Parathyroid adenoma (tissue), 2 donors: Measurements from ENCODE around the gene PRKCA.

Experiments
- H2AFZ ChIP-seq: fragments of 300-600 bp; sonication (generic); one replicate; pipeline ENCODE4 v1.7.0; 2017; ENCODE audit warnings: antibody characterized with exemption, mild to moderate bottlenecking
- H3K27ac ChIP-seq: fragments of 300-600 bp; sonication (generic); one replicate; pipeline ENCODE4 v1.7.0; 2017
- H3K27me3 ChIP-seq: fragments of 300-600 bp; sonication (generic); one replicate; pipeline ENCODE4 v1.7.0; 2017; ENCODE audit warnings: low read length; ENCODE audit not compliant: control insufficient read depth, insufficient read depth
- H3K36me3 ChIP-seq: fragments of 300-600 bp; sonication (generic); one replicate; pipeline ENCODE4 v1.7.0; 2017; ENCODE audit warnings: low read length; ENCODE audit not compliant: control insufficient read depth, insufficient read depth
- H3K4me1 ChIP-seq: fragments of 300-600 bp; sonication (generic); one replicate; pipeline ENCODE4 v1.7.0; 2017; ENCODE audit warnings: control low read depth
- H3K4me2 ChIP-seq: fragments of 300-600 bp; sonication (generic); one replicate; pipeline ENCODE4 v1.7.0; 2017; ENCODE audit warnings: low read length
- H3K4me3 ChIP-seq: fragments of 300-600 bp; sonication (generic); one replicate; pipeline ENCODE4 v1.7.0; 2017; ENCODE audit warnings: low read depth, low read length
- H3K79me2 ChIP-seq: fragments of 300-600 bp; sonication (generic); one replicate; pipeline ENCODE4 v1.7.0; 2017; ENCODE audit warnings: control low read depth
- H3K9ac ChIP-seq: fragments of 300-600 bp; sonication (generic); one replicate; pipeline ENCODE4 v1.7.0; 2017; ENCODE audit warnings: mild to moderate bottlenecking
- H3K9me3 ChIP-seq: fragments of 300-600 bp; sonication (generic); one replicate; pipeline ENCODE4 v1.7.0; 2017; ENCODE audit warnings: low read length; ENCODE audit not compliant: control insufficient read depth
- CTCF ChIP-seq: fragments of 300-600 bp; sonication (generic); IDR thresholded peaks from one replicate; pipeline ENCODE4 v1.7.0; 2017; ENCODE audit warnings: antibody characterized with exemption, mild to moderate bottlenecking
- donor health status: primary hyperparathyroidism.

The PRKCA gene

GRCh38 chr17:66679631-66680517, 377.5 kb downstream of the PRKCA start:
- Histone ChIP-seq H3K36me3 (no peaks in the 10 kb centered on the region), H3K9me3 (no peaks in the 10 kb centered on the region), H3K4me1 (no peaks in the 10 kb centered on the region), H3K4me3 (no peak overlapping the region), H3K27ac (no peak overlapping the region), H3K4me2 (no peak overlapping the region), H3K79me2 (no peaks in the 10 kb centered on the region), H3K9ac (no peak overlapping the region), H3K27me3 (no peaks in the 10 kb centered on the region), H2AFZ (no peak overlapping the region)
- no peak for TF ChIP-seq CTCF

- H3K4me2 ChIP-seq: no peak overlapping the region
- H3K9me3 ChIP-seq: no peaks in the 10 kb centered on the region
- H3K4me1 ChIP-seq: no peaks in the 10 kb centered on the region
- H3K9ac ChIP-seq: no peak overlapping the region
- TF ChIP-seq CTCF: no peak
- H3K4me3 ChIP-seq: no peak overlapping the region
- H3K79me2 ChIP-seq: no peaks in the 10 kb centered on the region
- no peak overlapping the region for H3K27ac ChIP-seq
- no peaks in the 10 kb centered on the region for H3K27me3 ChIP-seq
- H3K36me3 ChIP-seq: no peaks in the 10 kb centered on the region
- no peak overlapping the region for H2AFZ ChIP-seq
These were observed 379.9 kb downstream of the PRKCA start for GRCh38 chr17:66682283-66682682.

GRCh38 chr17:66684261-66684660, 381.8 kb downstream of the PRKCA start:
- H3K36me3 ChIP-seq: no peaks in the 10 kb centered on the region
- H3K79me2 ChIP-seq: no peaks in the 10 kb centered on the region
- no peaks in the 10 kb centered on the region for H3K9me3 ChIP-seq
- no peak overlapping the region for H2AFZ ChIP-seq
- no peak for TF ChIP-seq CTCF
- no peaks in the 10 kb centered on the region for H3K4me1 ChIP-seq
- H3K27me3 ChIP-seq: no peaks in the 10 kb centered on the region
- H3K4me3 ChIP-seq: no peak overlapping the region
- no peak overlapping the region for H3K27ac ChIP-seq
- H3K9ac ChIP-seq: no peak overlapping the region
- H3K4me2 ChIP-seq: no peak overlapping the region

- Histone ChIP-seq H3K27ac (no peak overlapping the region), H3K9ac (no peak overlapping the region), H3K4me1 (no peaks in the 10 kb centered on the region), H3K4me3 (no peak overlapping the region), H2AFZ (no peak overlapping the region), H3K9me3 (no peaks in the 10 kb centered on the region), H3K36me3 (no peaks in the 10 kb centered on the region), H3K27me3 (no peaks in the 10 kb centered on the region), H3K79me2 (no peaks in the 10 kb centered on the region), H3K4me2 (no peak overlapping the region)
- no peak for TF ChIP-seq CTCF
These were observed 382.3 kb downstream of the PRKCA start for GRCh38 chr17:66684731-66685130.

- H3K4me1 ChIP-seq: no peaks in the 10 kb centered on the region
These were observed 384.2 kb downstream of the PRKCA start for GRCh38 chr17:66686601-66687000.

More at GRCh38 chr17:66686601-66687000, 384.2 kb downstream of the PRKCA start:
- Histone ChIP-seq H3K36me3 (no peaks in the 10 kb centered on the region), H3K4me2 (no peak overlapping the region), H3K27ac (no peak overlapping the region), H3K79me2 (no peaks in the 10 kb centered on the region), H3K9ac (no peak overlapping the region), H3K4me3 (no peak overlapping the region), H3K27me3 (no peaks in the 10 kb centered on the region), H3K9me3 (no peaks in the 10 kb centered on the region), H2AFZ (no peak overlapping the region)
- TF ChIP-seq CTCF: no peak
